H1 (cell line): ENCODE measurements around the gene TXNDC11. TPM values are rescaled to one million over a fixed set of nuclear protein-coding genes. Genes with fewer than 3 reads are reported as not detected.

Experiments
- ASH2L ChIP-seq: fragments of 200-600, 300-600 bp; sonication (generic); IDR thresholded peaks from one replicate; pipeline ENCODE4 v1.7.1; 2017; ENCODE audit warnings: low read length
- ATF2 ChIP-seq: IDR thresholded peaks from 2 replicates; pipeline ENCODE4 v1.6.1; 2012; ENCODE audit warnings: low read length, inconsistent platforms
- MAFK ChIP-seq: IDR thresholded peaks from 2 replicates; pipeline ENCODE4 v1.6.1; 2012; ENCODE audit warnings: low read depth, mild to moderate bottlenecking, improper control_type of control experiment, low read length
- MAX ChIP-seq: IDR thresholded peaks from 2 replicates; pipeline ENCODE4 v1.6.1; 2012; ENCODE audit warnings: inconsistent platforms
- NANOG ChIP-seq: IDR thresholded peaks from 2 replicates; pipeline ENCODE4 v1.6.1; 2011; ENCODE audit warnings: low read length, low read depth, mild to moderate bottlenecking, inconsistent platforms; ENCODE audit not compliant: insufficient read depth, poor library complexity, severe bottlenecking
- POLR2A ChIP-seq, 2 experiments: IDR thresholded peaks; 1 replicate in 1 of 2; 2 replicates in 1 of 2; pipeline ENCODE4 v1.6.1; 2011; ENCODE audit warnings: low read depth in 2 of 2, low read length in 2 of 2, mild to moderate bottlenecking in 2 of 2; ENCODE audit errors: control extremely low read depth in 1 of 2
- POLR2AphosphoS5 ChIP-seq: IDR thresholded peaks from 2 replicates; pipeline ENCODE4 v1.6.1; 2011; ENCODE audit warnings: low read depth, low read length
- RFX5 ChIP-seq: IDR thresholded peaks from 2 replicates; pipeline ENCODE4 v1.6.1; 2011; ENCODE audit warnings: low read depth, low read length, improper control_type of control experiment, borderline replicate concordance
- RNF2 ChIP-seq: fragments of 200-900, 300-1000 bp; sonication (generic); IDR thresholded peaks from 2 replicates; pipeline ENCODE4 v1.7.1; 2016; ENCODE audit warnings: borderline replicate concordance, low read depth, mild to moderate bottlenecking, antibody characterized with exemption, low read length; ENCODE audit not compliant: poor library complexity, severe bottlenecking; ENCODE audit errors: missing control alignments
- polyA plus RNA-seq, 7 experiments: library from polyadenylated mRNA; depleted of rRNA in 3 of 7; stranded (reverse) in 5 of 7; unstranded in 2 of 7; fragments of >200 nt in 5 of 7; fragments of 200-250 nt in 2 of 7; gene quantifications; 1 replicate in 5 of 7; 2 replicates in 1 of 7; 4 replicates in 1 of 7; pipeline versions ENCODE4 v1.2.1 to v1.2.3, GENCODE V29; 2011 to 2013; ENCODE audit warnings: missing spikeins in 2 of 7, mixed read lengths in 2 of 7
- total RNA-seq: library from RNA; stranded (reverse); fragmentation: NEBNext Ultra II Directional; extraction: Animal tissue kit (Norgen Biotek cat#: 25700); gene quantifications from 2 replicates; pipeline ENCODE4 v1.2.1, GENCODE V29; 2021

TXNDC11 gene
- total and polyA plus RNA-seq, 2 of the 8 experiments (the other 6 are each of a cell fraction or from before 2014, with no cell fraction given) = 13.5 to 13.8 TPM

- TF ChIP-seq ATF2 (no peak), MAFK (no peak), ASH2L (no peak), POLR2A (IDR thresholded peaks at IDR 0.05; ENCODE audit: control extremely low read depth in 1 of 2, low read depth in 2 of 2, low read length in 2 of 2) (no peak), POLR2AphosphoS5 (no peak), RFX5 (no peak), NANOG (no peak), MAX (no peak), RNF2 (no peak)
Observed at GRCh38 chr16:11734025-11734652, 8.5 kb downstream of the TXNDC11 start (continued).
